HK-2 (cell line): Measurements from ENCODE around the gene ANOS1.
"Not testable (repeated sequence)": the region's sequence is repeated elsewhere in the genome, so short reads cannot be mapped to it uniquely, and the experiment has no call there.

Experiments
- DNase-seq: peaks from one replicate; pipeline ENCODE4 v3.0.0-alpha.2; 2018; ENCODE audit not compliant: unreplicated experiment

The ANOS1 gene

GRCh38 chrX:8731559-8732395 lies at the start of gene ANOS1:
Gene ANOS1 (minus strand): TSS chrX:8732137. CDS start chrX:8732036, 101 bp downstream.
- peak; percentile 76 for DNase-seq

- DNase-seq = no peak
Observed at GRCh38 chrX:8773117-8773516, 41.2 kb upstream of the ANOS1 start.

- no peak for DNase-seq
Observed at GRCh38 chrX:8760021-8760420, 28.1 kb upstream of the ANOS1 start.

- not testable (repeated sequence) for DNase-seq
Observed at GRCh38 chrX:8758706-8759105, 26.8 kb upstream of the ANOS1 start.

GRCh38 chrX:8757609-8758389 lies 25.9 kb upstream of the ANOS1 start:
- not testable (repeated sequence) for DNase-seq

GRCh38 chrX:8755813-8756212 lies 23.9 kb upstream of the ANOS1 start:
- DNase-seq = no peak

- no peak for DNase-seq
Observed at GRCh38 chrX:8755116-8755515, 23.2 kb upstream of the ANOS1 start.

GRCh38 chrX:8749697-8750096 lies 17.8 kb upstream of the ANOS1 start:
- no peak for DNase-seq

- DNase-seq = no peak
Observed at GRCh38 chrX:8748855-8749254, 16.9 kb upstream of the ANOS1 start.

GRCh38 chrX:8743126-8743732 lies 11.3 kb upstream of the ANOS1 start:
- peak; percentile 61 for DNase-seq

- no peak for DNase-seq
Observed at GRCh38 chrX:8741981-8742380, 10.0 kb upstream of the ANOS1 start.

GRCh38 chrX:8738588-8739189 lies 6.8 kb upstream of the ANOS1 start:
- DNase-seq = peak; percentile 17

GRCh38 chrX:8737883-8738282 lies 5.9 kb upstream of the ANOS1 start:
- no peak for DNase-seq

- DNase-seq = peak; percentile 22
Observed at GRCh38 chrX:8730812-8731558, 952 bp downstream of the ANOS1 start.

- DNase-seq = no peak
Observed at GRCh38 chrX:8729811-8730210, 2.1 kb downstream of the ANOS1 start.

- DNase-seq = no peak
Observed at GRCh38 chrX:8728932-8729535, 2.9 kb downstream of the ANOS1 start.

- no peak for DNase-seq
Observed at GRCh38 chrX:8726031-8726652, 5.8 kb downstream of the ANOS1 start.

- no peak for DNase-seq
Observed at GRCh38 chrX:8724300-8724699, 7.6 kb downstream of the ANOS1 start.

- no peak for DNase-seq
Observed at GRCh38 chrX:8721536-8721935, 10.4 kb downstream of the ANOS1 start.

- no peak for DNase-seq
Observed at GRCh38 chrX:8720136-8720535, 11.8 kb downstream of the ANOS1 start.

GRCh38 chrX:8717354-8717753 lies 14.6 kb downstream of the ANOS1 start:
- no peak for DNase-seq
